OCI-LY7 (cell line): Measurements from ENCODE around the gene GFI1.

ENCODE experiments used
- EZH2phosphoT487 ChIP-seq: fragments of 200-600 bp; sonication (generic); IDR thresholded peaks from 2 replicates; pipeline ENCODE4 v1.6.1; 2018; ENCODE audit warnings: low read depth, borderline replicate concordance, mild to moderate bottlenecking, mixed run types, antibody characterized with exemption, low read length, moderate library complexity, mixed read lengths
- TF ChIP-seq, protein P1 (sequence below): fragments of 200-600 bp; sonication (generic); conservative IDR thresholded peaks from 2 replicates; pipeline ENCODE4 v1.5.1; 2014; ENCODE audit warnings: mild to moderate bottlenecking, antibody characterized with exemption, low read length, moderate library complexity, mixed read lengths

DNA sequence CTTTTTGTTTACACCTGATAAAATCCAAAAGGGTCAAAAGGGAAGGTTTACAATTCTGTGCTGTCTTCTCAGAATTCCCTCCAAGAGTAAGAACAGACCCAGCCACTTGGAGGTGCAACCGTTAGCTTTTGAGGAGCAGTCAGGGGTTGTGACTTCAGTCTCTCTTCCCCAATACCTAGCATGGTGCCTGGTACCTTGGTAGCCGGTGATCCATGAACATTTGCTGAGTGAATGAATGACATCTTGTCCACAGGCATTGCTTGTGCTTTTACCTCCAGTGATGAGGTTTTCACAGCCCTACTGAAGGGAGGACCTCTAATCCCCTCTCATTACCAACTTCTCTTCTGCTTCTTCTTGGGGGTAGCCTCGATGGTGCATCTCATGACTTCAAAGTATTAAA, 11.7 kb downstream of the GFI1 start:
- TF ChIP-seq, protein P1, sequence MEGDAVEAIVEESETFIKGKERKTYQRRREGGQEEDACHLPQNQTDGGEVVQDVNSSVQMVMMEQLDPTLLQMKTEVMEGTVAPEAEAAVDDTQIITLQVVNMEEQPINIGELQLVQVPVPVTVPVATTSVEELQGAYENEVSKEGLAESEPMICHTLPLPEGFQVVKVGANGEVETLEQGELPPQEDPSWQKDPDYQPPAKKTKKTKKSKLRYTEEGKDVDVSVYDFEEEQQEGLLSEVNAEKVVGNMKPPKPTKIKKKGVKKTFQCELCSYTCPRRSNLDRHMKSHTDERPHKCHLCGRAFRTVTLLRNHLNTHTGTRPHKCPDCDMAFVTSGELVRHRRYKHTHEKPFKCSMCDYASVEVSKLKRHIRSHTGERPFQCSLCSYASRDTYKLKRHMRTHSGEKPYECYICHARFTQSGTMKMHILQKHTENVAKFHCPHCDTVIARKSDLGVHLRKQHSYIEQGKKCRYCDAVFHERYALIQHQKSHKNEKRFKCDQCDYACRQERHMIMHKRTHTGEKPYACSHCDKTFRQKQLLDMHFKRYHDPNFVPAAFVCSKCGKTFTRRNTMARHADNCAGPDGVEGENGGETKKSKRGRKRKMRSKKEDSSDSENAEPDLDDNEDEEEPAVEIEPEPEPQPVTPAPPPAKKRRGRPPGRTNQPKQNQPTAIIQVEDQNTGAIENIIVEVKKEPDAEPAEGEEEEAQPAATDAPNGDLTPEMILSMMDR, result no peak
- no peak for TF ChIP-seq EZH2phosphoT487
